Measurements from ENCODE around the gene FAM9C.
"Not testable (repeated sequence)": the region's sequence is repeated elsewhere in the genome, so short reads cannot be mapped to it uniquely, and the experiment has no call there.

FAM9C gene

GRCh38 chrX:13044441-13044840 is at the start of gene FAM9C:
FAM9C (minus strand) TSS chrX:13044620; CDS start chrX:13043789, 831 bp downstream.
- DNase-seq: no peak

GRCh38 chrX:13093529-13094140 is 49.2 kb upstream of the FAM9C start:
- peak in 1 of 2 donors; percentile 54 for DNase-seq

DNA sequence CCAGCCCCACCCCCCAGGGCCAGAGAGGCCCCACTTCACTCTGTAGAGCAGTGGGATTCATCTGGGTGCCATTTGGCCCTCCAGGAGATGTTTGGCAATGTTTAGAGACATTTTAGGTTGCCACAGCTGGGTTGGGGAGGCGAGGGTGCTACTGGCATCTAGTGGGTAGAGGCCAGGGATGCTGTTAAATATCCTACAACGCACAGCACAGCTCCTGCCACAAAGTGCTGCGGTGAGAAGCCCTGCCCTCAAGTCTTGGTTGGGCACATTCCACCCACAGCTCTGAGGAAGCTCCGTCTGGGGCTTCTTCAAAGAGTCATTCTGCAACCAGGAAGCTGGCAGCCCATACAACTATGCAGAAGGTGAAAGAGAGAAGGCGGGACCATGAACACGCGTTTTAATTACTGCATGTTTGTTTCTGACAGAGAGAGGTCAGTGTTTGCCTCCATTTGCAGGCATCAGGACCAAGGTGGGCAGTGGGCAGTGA is 48.1 kb upstream of the FAM9C start:
- peak; percentile 91 for DNase-seq

GRCh38 chrX:13091111-13091765 is 46.8 kb upstream of the FAM9C start:
- DNase-seq: peak; percentile 40 to 71

GRCh38 chrX:13090339-13091110 is 46.1 kb upstream of the FAM9C start:
- DNase-seq: peak; percentile 19 to 51

- DNase-seq: no peak
These were observed 45.6 kb upstream of the FAM9C start for GRCh38 chrX:13090027-13090338.

DNA sequence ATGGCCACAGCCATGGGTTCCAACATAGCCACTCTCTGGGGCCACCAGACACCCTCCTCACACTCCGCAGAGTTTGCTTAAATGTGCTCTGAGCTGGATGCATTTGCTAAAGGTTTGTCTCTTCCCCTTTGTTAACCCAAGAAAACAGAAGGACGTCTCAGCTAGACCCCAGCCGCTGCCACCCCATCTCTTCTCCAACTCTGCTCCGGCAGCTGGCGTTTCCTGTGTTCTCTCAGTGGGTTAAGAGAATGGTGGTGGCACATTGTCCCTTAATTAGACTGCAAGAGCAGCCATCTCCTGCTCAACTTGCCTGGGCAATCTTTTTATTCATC is 43.7 kb upstream of the FAM9C start:
- peak in 1 of 2 donors; percentile 21 for DNase-seq

GRCh38 chrX:13087322-13088155 is 43.1 kb upstream of the FAM9C start:
- peak; percentile 85 to 90 for DNase-seq

DNA sequence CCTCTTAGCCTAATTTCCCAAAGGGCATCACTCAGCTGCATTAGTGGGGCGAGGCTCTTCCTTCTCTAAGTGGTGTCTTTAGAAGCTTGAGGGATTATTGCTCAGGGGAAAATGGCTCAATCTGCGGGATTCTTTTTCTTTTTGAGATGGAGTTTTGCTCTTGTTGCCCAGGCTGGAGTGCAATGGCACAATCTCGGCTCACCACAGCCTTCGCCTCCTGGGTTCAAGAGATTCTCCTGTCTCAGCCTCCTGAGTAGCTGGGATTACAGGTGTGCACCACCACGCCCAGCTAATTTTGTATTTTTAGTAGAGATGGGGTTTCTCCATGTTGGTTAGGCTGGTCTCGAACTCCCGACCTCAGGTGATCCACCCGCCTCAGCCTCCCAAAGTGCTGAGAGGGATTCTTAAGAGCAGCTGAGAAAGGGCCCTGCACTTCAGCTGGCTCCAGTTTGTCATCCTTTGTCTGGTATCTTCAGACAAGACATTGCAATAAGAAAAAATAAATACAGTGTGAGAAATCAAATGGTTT is 42.4 kb upstream of the FAM9C start:
- DNase-seq: not testable (repeated sequence)

DNA sequence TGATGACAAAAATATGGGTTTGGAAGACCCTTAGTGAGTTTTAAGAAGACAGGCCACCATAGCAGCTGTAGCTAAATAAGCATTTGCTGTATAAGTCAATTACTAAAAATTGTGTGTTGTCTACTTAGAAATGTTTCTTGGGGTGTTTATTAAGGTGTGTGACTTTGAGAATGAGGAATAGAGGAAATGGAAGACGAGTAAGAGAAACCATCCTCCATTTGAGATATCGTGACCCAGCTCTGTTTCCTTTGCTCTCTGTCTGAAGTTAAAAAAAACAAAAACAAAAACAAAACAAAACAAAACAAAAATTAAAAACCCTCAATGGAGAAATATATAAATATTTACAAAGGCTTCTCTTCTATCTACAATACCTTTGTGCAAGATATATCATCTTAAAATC is 41.7 kb upstream of the FAM9C start:
- no peak for DNase-seq

- DNase-seq: peak; percentile 58 to 64
These were observed 41.1 kb upstream of the FAM9C start for GRCh38 chrX:13085526-13085925.

DNA sequence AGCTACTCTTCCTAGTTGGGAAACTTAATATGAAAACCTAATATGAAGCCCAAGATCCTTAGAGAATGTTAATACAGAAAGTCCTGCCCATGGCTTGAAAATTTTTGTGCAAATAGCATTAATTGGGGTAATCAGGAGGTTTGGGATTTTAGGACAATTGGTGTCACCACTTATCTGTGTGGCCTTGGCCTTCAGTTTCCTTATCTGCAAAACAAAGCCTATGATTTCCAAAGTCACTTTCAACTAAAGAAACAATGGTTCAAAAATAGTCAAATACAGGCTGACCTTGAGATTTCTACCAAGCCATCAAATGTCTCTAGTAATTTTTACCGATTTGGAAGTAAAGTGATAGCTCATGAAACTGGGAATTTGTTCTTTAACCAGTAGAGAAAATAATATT is 40.2 kb upstream of the FAM9C start:
- no peak for DNase-seq

- not testable (repeated sequence) for DNase-seq
These were observed 39.4 kb upstream of the FAM9C start for GRCh38 chrX:13083755-13084326.

GRCh38 chrX:13082206-13083065 is 38.0 kb upstream of the FAM9C start:
- DNase-seq: peak in 1 of 2 donors; percentile 29

GRCh38 chrX:13081395-13082205 is 37.2 kb upstream of the FAM9C start:
- peak in 1 of 2 donors; percentile 41 for DNase-seq

GRCh38 chrX:13080128-13080795 is 35.8 kb upstream of the FAM9C start:
- DNase-seq: no peak

- no peak for DNase-seq
These were observed 34.5 kb upstream of the FAM9C start for GRCh38 chrX:13078739-13079444.

DNA sequence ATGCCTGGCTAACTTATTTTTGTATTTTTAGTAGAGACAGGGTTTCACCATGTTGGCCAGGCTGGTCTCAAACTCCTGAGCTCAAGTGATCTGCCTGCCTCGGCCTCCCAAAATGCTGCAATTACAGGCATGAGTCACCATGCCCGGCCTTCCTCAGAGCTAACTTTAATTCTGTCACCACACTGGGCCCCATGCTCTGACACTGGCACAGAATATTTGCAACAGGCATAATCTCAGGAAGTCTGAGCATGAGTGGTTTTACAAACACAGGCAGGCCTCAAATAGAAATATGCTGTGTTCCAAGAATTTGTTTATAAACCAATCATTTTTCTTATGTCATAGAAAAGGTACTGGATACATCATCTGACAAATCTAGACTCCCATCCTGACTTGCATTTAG is 32.7 kb upstream of the FAM9C start:
- DNase-seq: peak in 1 of 2 donors; percentile 56
